GM23338 (cell line): Measurements from ENCODE around the gene MAPK1.

Experiments
- CREB1 ChIP-seq: fragments of 250-450 bp; sonication (Bioruptor Pico); IDR thresholded peaks from 2 replicates; pipeline ENCODE4 v1.5.0; 2020; ENCODE audit warnings: low read depth, mild to moderate bottlenecking, moderate library complexity
- EZH2 ChIP-seq: fragments of 200-600 bp; sonication (generic); IDR thresholded peaks from one replicate; pipeline ENCODE4 v1.8.0; 2017; ENCODE audit warnings: antibody characterized with exemption, mild to moderate bottlenecking, low read depth; ENCODE audit not compliant: unreplicated experiment

- TF ChIP-seq CREB1 (CRISPR knock-in tag) (no peak), EZH2 (no peak)
Measured at GRCh38 chr22:21866833-21867527, 465 bp downstream of the MAPK1 start.
